GM23248 (cell line): ENCODE data around the gene TRPC6.

Source experiments
- EZH2 ChIP-seq: fragments of 200-600 bp; sonication (generic); IDR thresholded peaks from 2 replicates; pipeline ENCODE4 v1.6.1; 2018; ENCODE audit warnings: antibody characterized with exemption, mild to moderate bottlenecking; ENCODE audit not compliant: insufficient read depth, poor library complexity, severe bottlenecking
- EZH2phosphoT487 ChIP-seq: fragments of 200-600 bp; sonication (generic); IDR thresholded peaks from 2 replicates; pipeline ENCODE4 v1.6.1; 2018; ENCODE audit warnings: antibody characterized with exemption, moderate library complexity, mild to moderate bottlenecking, low read depth; ENCODE audit not compliant: insufficient read depth

GRCh38 chr11:101446238-101446637 lies 137.6 kb downstream of the TRPC6 start:
- no peak for TF ChIP-seq EZH2
- no peak for TF ChIP-seq EZH2phosphoT487
